ENCODE measurements around the gene UCMA.

GRCh38 chr10:13256627-13257026 lies 22.5 kb upstream of the UCMA start:
- TF ChIP-seq CTCF (IDR thresholded peaks at IDR 0.05) (no peak), POLR2A (IDR thresholded peaks at IDR 0.05) (no peak)
